GM06990 (cell line): ENCODE data around the gene STK39.

Experiments used
- DNase-seq: peaks from one replicate; pipeline ENCODE4 v3.0.0-alpha.2; 2011; ENCODE audit not compliant: insufficient read length; ENCODE audit errors: extremely low read depth
- H3K27me3 ChIP-seq: replicated peaks from 2 replicates; pipeline ENCODE4 v1.6.0; 2011; ENCODE audit warnings: low read length; ENCODE audit not compliant: control insufficient read depth, insufficient read depth
- H3K36me3 ChIP-seq: 2 replicates; pipeline ENCODE4 v1.5.1; 2011; ENCODE audit warnings: low read length; ENCODE audit not compliant: control insufficient read depth, insufficient read depth
- H3K4me3 ChIP-seq: replicated peaks from 2 replicates; pipeline ENCODE4 v1.5.1; 2011; ENCODE audit warnings: low read depth, mild to moderate bottlenecking, control low read depth, low read length
- TF ChIP-seq, protein P1 (sequence below): IDR thresholded peaks from 2 replicates; pipeline ENCODE4 v1.5.1; 2011; ENCODE audit warnings: low read length, control low read depth, mild to moderate bottlenecking, inconsistent platforms; ENCODE audit not compliant: insufficient read depth, poor library complexity, severe bottlenecking

STK39 gene

GRCh38 chr2:168157926-168158325, 89.5 kb downstream of the STK39 start:
- H3K27me3 ChIP-seq: no peaks in the 10 kb centered on the region; the same call in 1 of the 2 replicates
- no peak for DNase-seq
- no peaks in the 10 kb centered on the region for H3K36me3 ChIP-seq
- no peak overlapping the region for H3K4me3 ChIP-seq
- TF ChIP-seq, protein P1, sequence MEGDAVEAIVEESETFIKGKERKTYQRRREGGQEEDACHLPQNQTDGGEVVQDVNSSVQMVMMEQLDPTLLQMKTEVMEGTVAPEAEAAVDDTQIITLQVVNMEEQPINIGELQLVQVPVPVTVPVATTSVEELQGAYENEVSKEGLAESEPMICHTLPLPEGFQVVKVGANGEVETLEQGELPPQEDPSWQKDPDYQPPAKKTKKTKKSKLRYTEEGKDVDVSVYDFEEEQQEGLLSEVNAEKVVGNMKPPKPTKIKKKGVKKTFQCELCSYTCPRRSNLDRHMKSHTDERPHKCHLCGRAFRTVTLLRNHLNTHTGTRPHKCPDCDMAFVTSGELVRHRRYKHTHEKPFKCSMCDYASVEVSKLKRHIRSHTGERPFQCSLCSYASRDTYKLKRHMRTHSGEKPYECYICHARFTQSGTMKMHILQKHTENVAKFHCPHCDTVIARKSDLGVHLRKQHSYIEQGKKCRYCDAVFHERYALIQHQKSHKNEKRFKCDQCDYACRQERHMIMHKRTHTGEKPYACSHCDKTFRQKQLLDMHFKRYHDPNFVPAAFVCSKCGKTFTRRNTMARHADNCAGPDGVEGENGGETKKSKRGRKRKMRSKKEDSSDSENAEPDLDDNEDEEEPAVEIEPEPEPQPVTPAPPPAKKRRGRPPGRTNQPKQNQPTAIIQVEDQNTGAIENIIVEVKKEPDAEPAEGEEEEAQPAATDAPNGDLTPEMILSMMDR: no peak

DNA sequence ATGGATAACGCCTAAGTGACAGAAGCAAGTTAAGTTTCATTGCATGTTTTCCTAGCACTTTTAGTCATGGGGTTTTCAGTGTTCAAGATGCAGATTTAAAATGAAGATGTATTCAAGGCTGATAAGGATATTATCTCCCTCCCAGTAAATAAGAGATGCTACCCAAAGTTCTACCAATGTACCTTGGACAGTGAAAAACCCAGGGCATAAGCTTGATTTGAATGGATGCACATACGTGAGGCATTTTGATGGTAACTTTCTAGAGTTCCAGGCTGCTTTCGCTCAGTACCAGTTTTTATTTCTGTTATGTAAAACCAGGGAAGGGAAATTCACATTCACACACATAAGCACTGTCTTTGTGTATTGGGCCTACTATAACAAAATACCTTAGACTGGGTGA, 90.3 kb downstream of the STK39 start:
- no peak overlapping the region for H3K4me3 ChIP-seq
- H3K36me3 ChIP-seq: no peaks in the 10 kb centered on the region
- H3K27me3 ChIP-seq: no peaks in the 10 kb centered on the region; the same call in 1 of the 2 replicates
- no peak for DNase-seq
- TF ChIP-seq, protein P1: no peak

- DNase-seq: no peak
- Histone ChIP-seq H3K4me3 (no peak overlapping the region), H3K27me3 (no peaks in the 10 kb centered on the region; the same call in 1 of the 2 replicates), H3K36me3 (no peaks in the 10 kb centered on the region)
- TF ChIP-seq, protein P1: no peak
Measured at GRCh38 chr2:168156661-168157060, 90.7 kb downstream of the STK39 start.

DNA sequence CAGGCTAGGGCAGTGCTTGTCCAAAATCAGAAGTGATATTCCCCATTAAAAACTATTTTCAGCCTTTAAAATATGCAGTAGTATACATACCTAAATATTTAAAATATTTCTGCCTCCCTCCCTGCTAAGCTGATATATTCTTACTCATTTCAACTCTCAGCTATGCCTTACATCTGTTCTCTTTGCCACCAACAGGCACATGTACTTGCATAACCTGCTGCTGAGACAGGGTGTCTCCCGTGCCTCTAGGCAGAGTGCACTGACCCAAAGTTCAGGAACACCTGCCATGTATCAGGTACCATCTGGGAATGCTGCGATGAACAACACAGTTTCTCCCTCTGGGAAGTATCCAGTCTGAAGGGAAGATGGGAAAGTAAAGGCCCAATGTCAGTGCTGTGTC, 91.7 kb downstream of the STK39 start:
- H3K4me3 ChIP-seq: no peak overlapping the region
- TF ChIP-seq, protein P1: no peak
- H3K36me3 ChIP-seq: no peaks in the 10 kb centered on the region
- H3K27me3 ChIP-seq: no peaks in the 10 kb centered on the region; the same call in 1 of the 2 replicates
- no peak for DNase-seq

GRCh38 chr2:168155046-168155445, 92.3 kb downstream of the STK39 start:
- Histone ChIP-seq H3K36me3 (no peaks in the 10 kb centered on the region), H3K4me3 (no peak overlapping the region), H3K27me3 (no peaks in the 10 kb centered on the region)
- TF ChIP-seq, protein P1: no peak
- DNase-seq: no peak

DNA sequence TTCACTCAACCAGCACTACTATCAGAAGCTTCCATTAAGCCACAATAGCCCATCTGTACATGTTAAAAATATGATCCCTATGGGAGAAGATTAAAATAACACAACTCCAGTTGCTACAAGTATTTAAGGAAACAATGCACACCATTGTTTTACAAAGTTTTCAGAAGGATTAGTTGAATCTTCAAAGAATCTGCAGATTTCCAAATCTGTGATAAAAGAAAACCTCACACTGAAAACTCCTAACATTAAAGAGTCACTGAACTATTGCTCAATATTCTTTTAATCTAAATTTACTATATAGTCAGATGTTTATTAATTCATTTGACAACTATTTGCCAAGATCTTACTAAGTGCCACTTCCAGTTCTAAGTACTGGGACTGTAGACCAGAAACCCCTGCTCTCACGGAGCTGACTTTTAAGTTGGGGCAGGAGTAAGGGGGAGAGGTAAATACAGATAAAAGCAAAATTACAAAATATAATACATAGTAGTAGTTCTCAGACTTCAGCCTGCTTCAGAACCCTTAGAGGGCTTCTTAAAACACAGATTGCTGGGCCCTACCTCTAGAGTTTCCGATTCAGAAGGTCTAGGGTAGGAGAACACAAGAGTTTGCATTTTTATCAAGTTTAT, 94.4 kb downstream of the STK39 start:
- Histone ChIP-seq H3K27me3 (no peaks in the 10 kb centered on the region), H3K36me3 (no peaks in the 10 kb centered on the region), H3K4me3 (no peak overlapping the region)
- TF ChIP-seq, protein P1: no peak
- DNase-seq: no peak
